Mesenchymal stem cell (in vitro differentiated cells and primary cell): Measurements from ENCODE around the gene ST8SIA1.

Source experiments
- DNase-seq: peaks from one replicate; pipeline ENCODE4 v3.0.0-alpha.2; 2013
- H2AFZ ChIP-seq: one replicate; pipeline ENCODE4 v1.6.1; 2013; ENCODE audit warnings: low read depth, mild to moderate bottlenecking, control low read depth, inconsistent platforms, low read length, moderate library complexity
- H2AK5ac ChIP-seq: 2 replicates; pipeline ENCODE4 v1.6.1; 2013; ENCODE audit warnings: low read length, moderate library complexity, mild to moderate bottlenecking, inconsistent platforms; ENCODE audit not compliant: severe bottlenecking
- H2BK120ac ChIP-seq: one replicate; pipeline ENCODE4 v1.6.1; 2013; ENCODE audit warnings: low read depth, mild to moderate bottlenecking, inconsistent platforms, low read length, moderate library complexity
- H2BK12ac ChIP-seq, 2 experiments: one replicate each; pipeline ENCODE4 v1.6.1; 2013; ENCODE audit warnings: inconsistent platforms in 2 of 2, low read length in 2 of 2, mild to moderate bottlenecking in 2 of 2, moderate library complexity in 2 of 2, control low read depth in 1 of 2
- H2BK15ac ChIP-seq: one replicate; pipeline ENCODE4 v1.6.1; 2013; ENCODE audit warnings: mild to moderate bottlenecking, low read depth, inconsistent platforms; ENCODE audit not compliant: poor library complexity, severe bottlenecking
- H2BK5ac ChIP-seq: 2 replicates; pipeline ENCODE4 v1.6.1; 2013; ENCODE audit warnings: low read depth, mild to moderate bottlenecking, low read length, control low read depth, inconsistent platforms; ENCODE audit not compliant: poor library complexity, severe bottlenecking
- H3K14ac ChIP-seq, 2 experiments: one replicate each; pipeline ENCODE4 v1.6.1; 2013; ENCODE audit warnings: inconsistent platforms in 2 of 2, low read length in 2 of 2, control low read depth in 1 of 2, mild to moderate bottlenecking in 1 of 2, moderate library complexity in 1 of 2
- H3K18ac ChIP-seq, 2 experiments: one replicate each; pipeline ENCODE4 v1.6.1; 2013; ENCODE audit warnings: inconsistent platforms in 2 of 2, low read length in 2 of 2, control low read depth in 1 of 2, low read depth in 1 of 2, mild to moderate bottlenecking in 1 of 2
- H3K23ac ChIP-seq, 2 experiments: one replicate each; pipeline ENCODE4 v1.6.1; 2013; ENCODE audit warnings: inconsistent platforms in 2 of 2, low read length in 2 of 2, mild to moderate bottlenecking in 2 of 2, moderate library complexity in 2 of 2, control low read depth in 1 of 2
- H3K27ac ChIP-seq: 2 replicates; pipeline ENCODE4 v1.5.1; 2013; ENCODE audit warnings: mild to moderate bottlenecking, moderate library complexity, low read length, control low read depth, inconsistent platforms; ENCODE audit not compliant: poor library complexity, severe bottlenecking
- H3K27me3 ChIP-seq, 2 experiments: 2 replicates each; pipeline versions ENCODE4 v1.6.1 to v1.7.0; 2013; ENCODE audit warnings: low read length in 2 of 2, mild to moderate bottlenecking in 2 of 2, moderate library complexity in 2 of 2, control low read depth in 1 of 2, inconsistent platforms in 1 of 2; ENCODE audit not compliant: control insufficient read depth in 1 of 2, insufficient read depth in 1 of 2
- H3K36me3 ChIP-seq, 2 experiments: 2 replicates each; pipeline versions ENCODE4 v1.6.1 to v1.7.0; 2013; ENCODE audit warnings: low read length in 2 of 2, control low read depth in 1 of 2, inconsistent platforms in 1 of 2, low read depth in 1 of 2, mild to moderate bottlenecking in 1 of 2; ENCODE audit not compliant: insufficient read depth in 2 of 2, control insufficient read depth in 1 of 2
- H3K4ac ChIP-seq, 2 experiments: one replicate each; pipeline ENCODE4 v1.6.1; 2013; ENCODE audit warnings: inconsistent platforms in 2 of 2, low read length in 2 of 2, mild to moderate bottlenecking in 2 of 2, moderate library complexity in 2 of 2, control low read depth in 1 of 2, low read depth in 1 of 2
- H3K4me1 ChIP-seq: 2 replicates; pipeline ENCODE4 v1.6.1; 2013; ENCODE audit warnings: low read depth, low read length, control low read depth; ENCODE audit not compliant: control insufficient read depth, insufficient read depth
- H3K4me2 ChIP-seq: 2 replicates; pipeline ENCODE4 v1.6.1; 2013; ENCODE audit warnings: low read length, mild to moderate bottlenecking, inconsistent platforms; ENCODE audit not compliant: poor library complexity, severe bottlenecking
- H3K4me3 ChIP-seq, 2 experiments: 2 replicates each; pipeline versions ENCODE4 v1.5.1 to v1.7.0; 2013; ENCODE audit warnings: low read length in 2 of 2, mild to moderate bottlenecking in 2 of 2, control low read depth in 1 of 2, low read depth in 1 of 2; ENCODE audit not compliant: insufficient read depth in 1 of 2
- H3K79me1 ChIP-seq: replicated peaks from 2 replicates; pipeline ENCODE4 v1.6.1; 2013; ENCODE audit warnings: mild to moderate bottlenecking, control low read depth, low read length, inconsistent platforms; ENCODE audit not compliant: poor library complexity, severe bottlenecking
- H3K9ac ChIP-seq: 2 replicates; pipeline ENCODE4 v1.7.0; 2013; ENCODE audit warnings: mild to moderate bottlenecking, low read length, moderate library complexity
- H3K9me3 ChIP-seq: 2 replicates; pipeline ENCODE4 v1.7.0; 2013; ENCODE audit warnings: mild to moderate bottlenecking, low read length; ENCODE audit not compliant: control insufficient read depth
- H4K8ac ChIP-seq: one replicate; pipeline ENCODE4 v1.6.1; 2013; ENCODE audit warnings: inconsistent platforms, mild to moderate bottlenecking, low read length, moderate library complexity
- H4K91ac ChIP-seq: one replicate; pipeline ENCODE4 v1.6.1; 2013; ENCODE audit warnings: mild to moderate bottlenecking, low read length, inconsistent platforms
- WGBS: methylation state at CpG from one replicate; pipeline ENCODE4 v1.1.7; 2013; ENCODE audit warnings: mixed read lengths; 5-methylcytosine and 5-hydroxymethylcytosine counted together

ST8SIA1 gene

DNA sequence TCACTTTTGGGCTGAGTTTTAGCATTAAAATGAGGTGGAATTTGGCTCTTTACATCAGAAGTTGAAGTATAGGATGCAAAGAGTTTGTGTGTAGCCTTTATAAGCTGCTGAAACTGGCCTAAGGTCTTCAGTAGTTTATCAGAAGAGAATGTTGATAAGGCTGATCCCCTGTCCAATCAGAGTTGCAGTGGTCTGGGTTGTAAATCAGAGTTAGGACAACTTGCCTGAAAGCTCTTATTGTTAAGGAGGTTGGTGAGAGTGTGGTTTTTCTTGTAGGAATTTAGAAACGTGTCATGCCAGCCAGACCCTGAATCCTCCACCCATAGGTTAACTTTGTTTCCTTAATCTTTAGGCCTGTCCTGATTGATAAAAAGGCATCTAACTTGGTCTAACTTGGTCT, 143.5 kb downstream of the ST8SIA1 start:
- Histone ChIP-seq H2BK5ac (no peak overlapping the region), H2AK5ac (no peak overlapping the region), H3K4me2 (no peak overlapping the region), H3K4me3 (no peak overlapping the region), H4K91ac (no peak overlapping the region), H2BK120ac (no peak overlapping the region), H2BK15ac (no peak overlapping the region), H3K36me3 (no peaks in the 10 kb centered on the region), H2BK12ac (no peak overlapping the region), H3K18ac (no peak overlapping the region), H3K27ac (no peak overlapping the region), H3K27me3 (no peaks in the 10 kb centered on the region), H3K23ac (no peak overlapping the region), H4K8ac (no peak overlapping the region), H2AFZ (no peak overlapping the region), H3K4me1 (no peaks in the 10 kb centered on the region), H3K9me3 (no peaks in the 10 kb centered on the region), H3K79me1 (no peaks in the 10 kb centered on the region), H3K4ac (no peak overlapping the region), H3K9ac (no peak overlapping the region), H3K14ac (no peak overlapping the region)
- no peak for DNase-seq
- no CpG with 5 or more reads among the region's 1 CpG for WGBS

DNA sequence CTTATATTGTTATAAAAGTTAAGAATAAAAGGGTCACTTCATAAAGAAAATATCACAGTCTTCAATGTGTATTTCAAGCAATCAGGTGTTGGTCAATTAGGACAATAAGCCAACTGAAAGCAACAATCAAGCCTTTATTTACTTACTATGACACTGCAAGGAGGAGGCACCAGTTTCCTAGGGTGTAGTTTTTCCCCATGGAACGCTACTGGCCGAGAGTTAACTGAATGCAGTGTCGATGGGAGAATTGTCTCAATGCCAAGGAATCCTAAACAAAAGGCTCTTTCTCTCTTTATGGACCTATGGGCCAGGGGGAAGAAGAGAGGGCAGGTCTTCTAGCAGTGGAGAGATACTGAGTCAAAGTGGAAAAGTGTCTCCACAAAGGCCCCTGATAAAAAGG, 146.1 kb downstream of the ST8SIA1 start:
- no peak overlapping the region for H4K8ac ChIP-seq
- H3K36me3 ChIP-seq = no peaks in the 10 kb centered on the region
- H2BK12ac ChIP-seq = no peak overlapping the region
- H2BK5ac ChIP-seq = no peak overlapping the region
- no peak overlapping the region for H3K4me3 ChIP-seq
- no peak overlapping the region for H2AFZ ChIP-seq
- DNase-seq = no peak
- H2BK120ac ChIP-seq = no peak overlapping the region
- H3K9ac ChIP-seq = no peak overlapping the region
- no peaks in the 10 kb centered on the region for H3K9me3 ChIP-seq
- no peak overlapping the region for H3K18ac ChIP-seq
- no peaks in the 10 kb centered on the region for H3K79me1 ChIP-seq
- no peak overlapping the region for H3K4ac ChIP-seq
- no peak overlapping the region for H3K23ac ChIP-seq
- no peak overlapping the region for H2BK15ac ChIP-seq
- no peak overlapping the region for H2AK5ac ChIP-seq
- no peak overlapping the region for H3K14ac ChIP-seq
- 96% methylated on average over 3 of the region's 3 CpGs for WGBS
- no peak overlapping the region for H3K27ac ChIP-seq
- no peaks in the 10 kb centered on the region for H3K27me3 ChIP-seq
- H4K91ac ChIP-seq = no peak overlapping the region
- H3K4me2 ChIP-seq = no peak overlapping the region
- H3K4me1 ChIP-seq = no peaks in the 10 kb centered on the region

- Histone ChIP-seq H3K4me3 (no peak overlapping the region), H3K79me1 (no peaks in the 10 kb centered on the region)
Observed at GRCh38 chr12:22180705-22181104, 153.8 kb downstream of the ST8SIA1 start.

GRCh38 chr12:22173177-22173576, 161.3 kb downstream of the ST8SIA1 start:
- Histone ChIP-seq H4K8ac (no peak overlapping the region), H3K9me3 (no peaks in the 10 kb centered on the region), H3K27ac (no peak overlapping the region), H3K4me1 (no peaks in the 10 kb centered on the region), H3K23ac (no peak overlapping the region), H4K91ac (no peak overlapping the region), H3K4me3 (no peak overlapping the region), H2BK120ac (no peak overlapping the region), H2BK15ac (no peak overlapping the region), H3K14ac (no peak overlapping the region), H3K4ac (no peak overlapping the region), H3K36me3 (no peaks in the 10 kb centered on the region), H3K27me3 (no peaks in the 10 kb centered on the region), H3K4me2 (no peak overlapping the region), H2BK12ac (no peak overlapping the region), H2AFZ (no peak overlapping the region), H2AK5ac (no peak overlapping the region), H2BK5ac (no peak overlapping the region), H3K18ac (no peak overlapping the region), H3K9ac (no peak overlapping the region), H3K79me1 (no peaks in the 10 kb centered on the region)
- no peak for DNase-seq

More at GRCh38 chr12:22180705-22181104, 153.8 kb downstream of the ST8SIA1 start:
- Histone ChIP-seq H2BK120ac (no peak overlapping the region), H3K14ac (no peak overlapping the region), H2BK15ac (no peak overlapping the region), H4K91ac (no peak overlapping the region), H3K4ac (no peak overlapping the region), H3K9ac (no peak overlapping the region), H2AK5ac (no peak overlapping the region), H2AFZ (no peak overlapping the region), H4K8ac (no peak overlapping the region), H3K23ac (no peak overlapping the region), H3K27me3 (no peaks in the 10 kb centered on the region), H3K18ac (no peak overlapping the region), H3K4me2 (no peak overlapping the region), H3K36me3 (no peaks in the 10 kb centered on the region), H3K9me3 (no peaks in the 10 kb centered on the region), H3K4me1 (no peaks in the 10 kb centered on the region), H2BK12ac (no peak overlapping the region), H3K27ac (no peak overlapping the region), H2BK5ac (no peak overlapping the region)
- DNase-seq = no peak
- no CpG with 5 or more reads among the region's 1 CpG for WGBS
